GM19240 (cell line): ENCODE measurements around the gene NPDC1.

Experiments
- DNase-seq: peaks from one replicate; pipeline ENCODE4 v3.0.0; 2011; ENCODE audit warnings: low spot score; ENCODE audit not compliant: insufficient read length

Gene NPDC1

GRCh38 chr9:136995362-136995761, 50.6 kb downstream of the NPDC1 start:
- DNase-seq: no peak

DNA sequence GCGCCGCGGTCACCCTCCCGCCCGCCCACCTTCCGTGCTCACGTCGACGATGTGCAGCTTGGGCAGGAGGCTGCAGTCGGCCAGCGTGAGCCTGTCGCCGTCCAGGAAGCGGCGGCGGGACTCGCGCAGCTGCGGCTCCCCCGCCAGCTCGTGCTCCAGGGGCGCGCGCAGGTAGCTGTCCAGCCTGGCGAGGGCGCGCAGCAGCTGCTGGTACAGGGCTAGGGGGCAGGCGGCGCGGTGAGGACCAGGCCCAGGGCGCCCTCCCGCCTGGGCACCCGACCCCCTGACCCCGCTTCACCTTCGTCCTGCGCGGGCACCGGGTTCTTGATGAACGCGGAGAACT, 51.1 kb downstream of the NPDC1 start:
- no peak for DNase-seq

- no peak for DNase-seq
Measured at GRCh38 chr9:136994180-136994887, 51.6 kb downstream of the NPDC1 start.

DNA sequence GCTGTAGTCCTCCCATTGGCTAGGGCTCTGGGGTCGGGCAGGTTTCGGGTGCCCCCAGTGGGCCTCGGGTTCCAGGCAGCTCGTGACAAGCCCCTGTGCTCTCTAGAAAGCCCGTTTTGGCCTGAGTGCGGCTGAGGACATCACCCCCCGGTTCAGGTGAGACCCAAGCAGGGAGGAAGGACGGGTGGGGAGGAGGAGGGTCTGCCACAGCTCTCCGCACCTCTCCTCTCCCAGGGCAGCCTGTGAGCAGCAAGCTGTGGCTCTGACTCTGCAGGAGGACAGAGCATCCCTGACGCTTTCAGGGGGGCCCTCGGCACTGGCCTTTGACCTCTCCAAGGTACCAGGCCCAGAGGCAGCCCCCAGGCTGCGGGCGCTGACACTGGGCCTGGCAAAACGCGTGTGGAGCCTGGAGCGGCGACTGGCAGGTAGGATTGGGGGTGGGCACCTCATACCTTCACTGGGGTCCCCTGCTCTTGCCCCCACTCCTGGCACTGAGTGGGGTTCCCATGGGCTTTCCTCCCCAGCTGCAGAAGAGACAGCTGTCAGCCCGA, 53.1 kb downstream of the NPDC1 start:
- no peak for DNase-seq

DNA sequence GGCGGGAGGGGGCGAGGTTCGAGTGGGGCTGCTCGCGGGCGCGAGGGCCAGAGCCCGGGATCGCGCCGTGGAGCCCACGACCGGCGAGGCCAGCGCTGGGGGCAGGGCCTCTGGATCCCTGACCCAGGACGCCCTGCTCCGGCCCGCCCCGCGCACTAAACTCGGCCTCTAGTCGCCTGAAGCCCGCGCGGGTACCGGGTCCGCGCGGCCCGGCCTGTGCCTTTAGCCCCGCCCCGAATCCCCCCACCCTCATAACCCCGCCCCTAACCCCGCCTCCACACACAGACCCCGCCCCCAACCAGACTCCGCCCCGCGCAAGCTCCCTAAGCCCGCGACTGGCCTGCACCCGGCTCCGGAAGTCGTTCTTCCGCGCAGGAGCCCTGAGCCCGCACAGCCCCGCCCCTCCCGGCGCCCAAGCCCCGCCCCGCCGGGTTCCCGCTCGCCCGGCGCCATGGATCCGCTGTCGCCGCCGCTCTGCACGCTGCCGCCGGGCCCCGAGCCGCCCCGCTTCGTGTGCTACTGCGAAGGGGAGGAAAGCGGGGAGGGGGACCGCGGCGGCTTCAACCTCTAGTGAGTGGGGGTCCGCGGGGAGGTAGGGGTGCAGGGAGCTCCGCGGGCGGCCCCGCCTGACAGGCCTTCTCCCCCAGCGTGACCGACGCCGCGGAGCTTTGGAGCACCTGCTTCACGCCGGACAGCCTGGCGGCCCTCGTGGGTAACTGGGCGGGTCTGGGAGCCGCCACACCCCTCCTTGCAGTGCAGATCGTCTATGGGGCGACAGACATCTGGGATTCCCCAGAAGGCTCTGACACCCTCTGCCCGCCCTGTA, 53.8 kb downstream of the NPDC1 start, which contains the start of gene PAXX:
Gene PAXX, plus strand, starts transcription at position 430 of the 826 bp plus-strand sequence. Its CDS starts 22 bp downstream, at position 452.
- DNase-seq: peak; percentile 99

DNA sequence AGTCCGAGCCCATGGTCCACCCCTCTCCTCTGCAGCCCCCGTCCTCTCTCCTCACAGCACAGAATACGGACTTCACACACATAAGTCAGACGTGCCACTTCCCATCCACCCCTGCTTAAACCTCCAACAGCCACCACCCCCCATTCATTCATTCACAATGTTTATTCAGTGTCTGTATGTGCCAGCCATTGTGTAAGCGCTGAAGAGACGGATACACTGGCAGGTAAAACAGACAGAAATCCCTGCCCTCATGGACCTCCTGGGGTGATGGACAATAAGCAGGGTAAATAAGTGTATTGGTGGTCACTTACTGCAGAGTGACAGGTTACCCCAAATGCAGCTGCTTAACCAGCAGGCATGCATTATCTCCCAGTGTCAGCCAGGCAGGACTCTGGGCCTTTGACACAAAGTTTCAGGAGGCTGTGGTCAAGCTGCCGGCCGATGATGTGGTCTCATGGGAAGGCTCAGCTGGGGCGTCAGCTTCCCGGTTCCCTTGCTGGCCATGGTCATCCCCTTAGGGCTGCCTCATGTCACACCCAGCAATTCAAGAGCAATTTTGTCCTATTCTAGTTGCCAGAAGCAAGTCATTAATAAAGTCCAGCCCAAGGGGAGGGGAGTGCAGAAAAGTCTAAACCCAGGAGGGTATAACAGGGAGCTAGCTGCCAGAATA, 55.6 kb downstream of the NPDC1 start:
- no peak for DNase-seq
